ENCODE results near the gene GMPPA. TPM values are rescaled to one million over a fixed set of nuclear protein-coding genes. Genes with fewer than 3 reads are reported as not detected.
A peak's percentile ranks its signal among the peaks of the same experiment; 100 is the strongest.

Gene GMPPA
- total and polyA plus RNA-seq, 9 of the 15 experiments (the other 6 are each of a cell fraction or from before 2014, with no cell fraction given): 7.0 to 101 (median 66.7) TPM

DNA sequence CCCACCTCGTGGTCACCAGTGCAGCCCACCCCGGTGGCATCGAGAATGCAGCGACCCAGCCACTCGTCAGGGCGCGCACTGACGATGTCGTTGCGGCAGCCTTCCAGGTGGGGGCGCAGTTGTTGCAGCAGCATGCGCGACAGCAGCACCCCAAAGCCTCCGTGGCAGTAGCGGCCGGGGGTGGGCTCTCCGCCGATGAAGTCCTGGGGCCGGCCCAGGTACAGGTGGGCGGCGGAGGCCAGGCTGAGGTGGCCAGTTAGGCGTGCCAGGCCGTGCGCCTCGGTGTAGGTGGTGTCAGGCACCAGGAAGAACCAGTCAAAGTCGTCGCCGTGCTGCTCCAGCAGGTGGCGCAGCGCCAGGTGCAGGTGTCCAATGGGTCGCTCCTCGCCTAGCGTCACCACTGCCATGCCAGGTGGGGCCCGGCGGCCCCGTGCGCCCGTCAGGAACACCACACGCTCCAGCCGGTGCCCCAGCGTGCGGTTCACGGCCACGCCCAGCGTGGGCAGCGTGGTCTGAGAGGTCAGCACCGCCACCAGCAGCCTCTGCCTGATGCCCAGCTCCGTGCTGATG, 43.0 kb downstream of the GMPPA start (continued):
- TF ChIP-seq SAP30 (IDR thresholded peaks at IDR 0.05; ENCODE audit: borderline replicate concordance, insufficient read depth, low read depth, low read length, poor library complexity, severe bottlenecking): peak; percentile 34
- TF ChIP-seq, protein P1, sequence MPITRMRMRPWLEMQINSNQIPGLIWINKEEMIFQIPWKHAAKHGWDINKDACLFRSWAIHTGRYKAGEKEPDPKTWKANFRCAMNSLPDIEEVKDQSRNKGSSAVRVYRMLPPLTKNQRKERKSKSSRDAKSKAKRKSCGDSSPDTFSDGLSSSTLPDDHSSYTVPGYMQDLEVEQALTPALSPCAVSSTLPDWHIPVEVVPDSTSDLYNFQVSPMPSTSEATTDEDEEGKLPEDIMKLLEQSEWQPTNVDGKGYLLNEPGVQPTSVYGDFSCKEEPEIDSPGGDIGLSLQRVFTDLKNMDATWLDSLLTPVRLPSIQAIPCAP (CRISPR knock-in tag; IDR thresholded peaks at IDR 0.05; ENCODE audit: borderline replicate concordance): peak; percentile 25; the same call in 1 of the 2 replicates
- TF ChIP-seq, protein P2, sequence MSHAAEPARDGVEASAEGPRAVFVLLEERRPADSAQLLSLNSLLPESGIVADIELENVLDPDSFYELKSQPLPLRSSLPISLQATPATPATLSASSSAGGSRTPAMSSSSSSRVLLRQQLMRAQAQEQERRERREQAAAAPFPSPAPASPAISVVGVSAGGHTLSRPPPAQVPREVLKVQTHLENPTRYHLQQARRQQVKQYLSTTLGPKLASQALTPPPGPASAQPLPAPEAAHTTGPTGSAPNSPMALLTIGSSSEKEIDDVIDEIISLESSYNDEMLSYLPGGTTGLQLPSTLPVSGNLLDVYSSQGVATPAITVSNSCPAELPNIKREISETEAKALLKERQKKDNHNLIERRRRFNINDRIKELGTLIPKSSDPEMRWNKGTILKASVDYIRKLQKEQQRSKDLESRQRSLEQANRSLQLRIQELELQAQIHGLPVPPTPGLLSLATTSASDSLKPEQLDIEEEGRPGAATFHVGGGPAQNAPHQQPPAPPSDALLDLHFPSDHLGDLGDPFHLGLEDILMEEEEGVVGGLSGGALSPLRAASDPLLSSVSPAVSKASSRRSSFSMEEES (CRISPR knock-in tag; IDR thresholded peaks at IDR 0.05): no peak
- TF ChIP-seq, protein P3, sequence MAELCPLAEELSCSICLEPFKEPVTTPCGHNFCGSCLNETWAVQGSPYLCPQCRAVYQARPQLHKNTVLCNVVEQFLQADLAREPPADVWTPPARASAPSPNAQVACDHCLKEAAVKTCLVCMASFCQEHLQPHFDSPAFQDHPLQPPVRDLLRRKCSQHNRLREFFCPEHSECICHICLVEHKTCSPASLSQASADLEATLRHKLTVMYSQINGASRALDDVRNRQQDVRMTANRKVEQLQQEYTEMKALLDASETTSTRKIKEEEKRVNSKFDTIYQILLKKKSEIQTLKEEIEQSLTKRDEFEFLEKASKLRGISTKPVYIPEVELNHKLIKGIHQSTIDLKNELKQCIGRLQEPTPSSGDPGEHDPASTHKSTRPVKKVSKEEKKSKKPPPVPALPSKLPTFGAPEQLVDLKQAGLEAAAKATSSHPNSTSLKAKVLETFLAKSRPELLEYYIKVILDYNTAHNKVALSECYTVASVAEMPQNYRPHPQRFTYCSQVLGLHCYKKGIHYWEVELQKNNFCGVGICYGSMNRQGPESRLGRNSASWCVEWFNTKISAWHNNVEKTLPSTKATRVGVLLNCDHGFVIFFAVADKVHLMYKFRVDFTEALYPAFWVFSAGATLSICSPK (IDR thresholded peaks at IDR 0.05; ENCODE audit: borderline replicate concordance): no peak
- TF ChIP-seq, protein P4, sequence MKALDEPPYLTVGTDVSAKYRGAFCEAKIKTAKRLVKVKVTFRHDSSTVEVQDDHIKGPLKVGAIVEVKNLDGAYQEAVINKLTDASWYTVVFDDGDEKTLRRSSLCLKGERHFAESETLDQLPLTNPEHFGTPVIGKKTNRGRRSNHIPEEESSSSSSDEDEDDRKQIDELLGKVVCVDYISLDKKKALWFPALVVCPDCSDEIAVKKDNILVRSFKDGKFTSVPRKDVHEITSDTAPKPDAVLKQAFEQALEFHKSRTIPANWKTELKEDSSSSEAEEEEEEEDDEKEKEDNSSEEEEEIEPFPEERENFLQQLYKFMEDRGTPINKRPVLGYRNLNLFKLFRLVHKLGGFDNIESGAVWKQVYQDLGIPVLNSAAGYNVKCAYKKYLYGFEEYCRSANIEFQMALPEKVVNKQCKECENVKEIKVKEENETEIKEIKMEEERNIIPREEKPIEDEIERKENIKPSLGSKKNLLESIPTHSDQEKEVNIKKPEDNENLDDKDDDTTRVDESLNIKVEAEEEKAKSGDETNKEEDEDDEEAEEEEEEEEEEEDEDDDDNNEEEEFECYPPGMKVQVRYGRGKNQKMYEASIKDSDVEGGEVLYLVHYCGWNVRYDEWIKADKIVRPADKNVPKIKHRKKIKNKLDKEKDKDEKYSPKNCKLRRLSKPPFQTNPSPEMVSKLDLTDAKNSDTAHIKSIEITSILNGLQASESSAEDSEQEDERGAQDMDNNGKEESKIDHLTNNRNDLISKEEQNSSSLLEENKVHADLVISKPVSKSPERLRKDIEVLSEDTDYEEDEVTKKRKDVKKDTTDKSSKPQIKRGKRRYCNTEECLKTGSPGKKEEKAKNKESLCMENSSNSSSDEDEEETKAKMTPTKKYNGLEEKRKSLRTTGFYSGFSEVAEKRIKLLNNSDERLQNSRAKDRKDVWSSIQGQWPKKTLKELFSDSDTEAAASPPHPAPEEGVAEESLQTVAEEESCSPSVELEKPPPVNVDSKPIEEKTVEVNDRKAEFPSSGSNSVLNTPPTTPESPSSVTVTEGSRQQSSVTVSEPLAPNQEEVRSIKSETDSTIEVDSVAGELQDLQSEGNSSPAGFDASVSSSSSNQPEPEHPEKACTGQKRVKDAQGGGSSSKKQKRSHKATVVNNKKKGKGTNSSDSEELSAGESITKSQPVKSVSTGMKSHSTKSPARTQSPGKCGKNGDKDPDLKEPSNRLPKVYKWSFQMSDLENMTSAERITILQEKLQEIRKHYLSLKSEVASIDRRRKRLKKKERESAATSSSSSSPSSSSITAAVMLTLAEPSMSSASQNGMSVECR (CRISPR knock-in tag; IDR thresholded peaks at IDR 0.05): 0 out of 2 replicates have a peak, but pooled peaks have one; percentile 79
- TF ChIP-seq ZKSCAN3 (CRISPR knock-in tag; IDR thresholded peaks at IDR 0.05): no peak
- no peak for TF ChIP-seq ZKSCAN8 (CRISPR knock-in tag; IDR thresholded peaks at IDR 0.05)
- TF ChIP-seq, protein P5, sequence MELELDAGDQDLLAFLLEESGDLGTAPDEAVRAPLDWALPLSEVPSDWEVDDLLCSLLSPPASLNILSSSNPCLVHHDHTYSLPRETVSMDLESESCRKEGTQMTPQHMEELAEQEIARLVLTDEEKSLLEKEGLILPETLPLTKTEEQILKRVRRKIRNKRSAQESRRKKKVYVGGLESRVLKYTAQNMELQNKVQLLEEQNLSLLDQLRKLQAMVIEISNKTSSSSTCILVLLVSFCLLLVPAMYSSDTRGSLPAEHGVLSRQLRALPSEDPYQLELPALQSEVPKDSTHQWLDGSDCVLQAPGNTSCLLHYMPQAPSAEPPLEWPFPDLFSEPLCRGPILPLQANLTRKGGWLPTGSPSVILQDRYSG (tag; conservative IDR thresholded peaks at IDR 0.05; ENCODE audit: low read depth): no peak
- TF ChIP-seq, protein P6, sequence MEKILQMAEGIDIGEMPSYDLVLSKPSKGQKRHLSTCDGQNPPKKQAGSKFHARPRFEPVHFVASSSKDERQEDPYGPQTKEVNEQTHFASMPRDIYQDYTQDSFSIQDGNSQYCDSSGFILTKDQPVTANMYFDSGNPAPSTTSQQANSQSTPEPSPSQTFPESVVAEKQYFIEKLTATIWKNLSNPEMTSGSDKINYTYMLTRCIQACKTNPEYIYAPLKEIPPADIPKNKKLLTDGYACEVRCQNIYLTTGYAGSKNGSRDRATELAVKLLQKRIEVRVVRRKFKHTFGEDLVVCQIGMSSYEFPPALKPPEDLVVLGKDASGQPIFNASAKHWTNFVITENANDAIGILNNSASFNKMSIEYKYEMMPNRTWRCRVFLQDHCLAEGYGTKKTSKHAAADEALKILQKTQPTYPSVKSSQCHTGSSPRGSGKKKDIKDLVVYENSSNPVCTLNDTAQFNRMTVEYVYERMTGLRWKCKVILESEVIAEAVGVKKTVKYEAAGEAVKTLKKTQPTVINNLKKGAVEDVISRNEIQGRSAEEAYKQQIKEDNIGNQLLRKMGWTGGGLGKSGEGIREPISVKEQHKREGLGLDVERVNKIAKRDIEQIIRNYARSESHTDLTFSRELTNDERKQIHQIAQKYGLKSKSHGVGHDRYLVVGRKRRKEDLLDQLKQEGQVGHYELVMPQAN (IDR thresholded peaks at IDR 0.05; ENCODE audit: borderline replicate concordance): peak; percentile 60; the same call in 1 of the 2 replicates
- TF ChIP-seq ZBTB17 (CRISPR knock-in tag; IDR thresholded peaks at IDR 0.05): peak; percentile 61; the same call in 1 of the 2 replicates
- no peak for TF ChIP-seq ADNP (tag; IDR thresholded peaks at IDR 0.05)
- TF ChIP-seq, protein P7, sequence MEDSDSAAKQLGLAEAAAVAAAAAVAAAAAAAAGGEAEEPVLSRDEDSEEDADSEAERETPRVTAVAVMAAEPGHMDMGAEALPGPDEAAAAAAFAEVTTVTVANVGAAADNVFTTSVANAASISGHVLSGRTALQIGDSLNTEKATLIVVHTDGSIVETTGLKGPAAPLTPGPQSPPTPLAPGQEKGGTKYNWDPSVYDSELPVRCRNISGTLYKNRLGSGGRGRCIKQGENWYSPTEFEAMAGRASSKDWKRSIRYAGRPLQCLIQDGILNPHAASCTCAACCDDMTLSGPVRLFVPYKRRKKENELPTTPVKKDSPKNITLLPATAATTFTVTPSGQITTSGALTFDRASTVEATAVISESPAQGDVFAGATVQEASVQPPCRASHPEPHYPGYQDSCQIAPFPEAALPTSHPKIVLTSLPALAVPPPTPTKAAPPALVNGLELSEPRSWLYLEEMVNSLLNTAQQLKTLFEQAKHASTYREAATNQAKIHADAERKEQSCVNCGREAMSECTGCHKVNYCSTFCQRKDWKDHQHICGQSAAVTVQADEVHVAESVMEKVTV (CRISPR knock-in tag; IDR thresholded peaks at IDR 0.05): peak; percentile 46

Data from K562 (cell line).